ENCODE results near the gene ZBTB20.

ZBTB20 gene

GRCh38 chr3:114904633-114905032 is 242.5 kb downstream of the ZBTB20 start:
- H3K4me3 ChIP-seq (ENCODE audit: insufficient read depth, low read length, poor library complexity, severe bottlenecking), result no peak overlapping the region
- H3K4me2 ChIP-seq (ENCODE audit: low read depth, low read length, poor library complexity, severe bottlenecking), result no peak overlapping the region
- H3K27ac ChIP-seq (ENCODE audit: low read depth, low read length), result no peak overlapping the region
- no peaks in the 10 kb centered on the region for H4K20me1 ChIP-seq (ENCODE audit: low read depth, low read length)
- H3K9me2 ChIP-seq (replicated peaks; ENCODE audit: insufficient read depth, low read length), result no peaks in the 10 kb centered on the region
- no peaks in the 10 kb centered on the region for H3K27me3 ChIP-seq (ENCODE audit: low read length)
- no peaks in the 10 kb centered on the region for H3K36me3 ChIP-seq (ENCODE audit: low read length)
- no peak overlapping the region for H3K9ac ChIP-seq (ENCODE audit: low read length)
- no peaks in the 10 kb centered on the region for H3F3A ChIP-seq (ENCODE audit: insufficient read depth)
- no peak for TF ChIP-seq EZH2phosphoT487 (conservative IDR thresholded peaks at IDR 0.05; ENCODE audit: low read length)
- no peak for TF ChIP-seq CTCF (IDR thresholded peaks at IDR 0.05; ENCODE audit: insufficient read depth, low read length, poor library complexity, severe bottlenecking)
- no peak overlapping the region for H2AFZ ChIP-seq (ENCODE audit: low read depth, low read length, severe bottlenecking)
- no peaks in the 10 kb centered on the region for H3K9me3 ChIP-seq (ENCODE audit: insufficient read depth, low read length)
- no peaks in the 10 kb centered on the region for H3K79me2 ChIP-seq (ENCODE audit: insufficient read depth, low read length)

- H3K27ac ChIP-seq (ENCODE audit: low read depth, low read length), result no peak overlapping the region
These were observed 243.9 kb downstream of the ZBTB20 start for GRCh38 chr3:114903213-114903612.

GRCh38 chr3:114902691-114903101 is 244.4 kb downstream of the ZBTB20 start:
- Histone ChIP-seq H3K4me3 (ENCODE audit: insufficient read depth, low read length, poor library complexity, severe bottlenecking) (no peak overlapping the region), H3K9me2 (replicated peaks; ENCODE audit: insufficient read depth, low read length) (no peaks in the 10 kb centered on the region), H3K27me3 (ENCODE audit: low read length) (no peaks in the 10 kb centered on the region), H3K9ac (ENCODE audit: low read length) (no peak overlapping the region), H3K9me3 (ENCODE audit: insufficient read depth, low read length) (no peaks in the 10 kb centered on the region), H3K27ac (ENCODE audit: low read depth, low read length) (no peak overlapping the region), H3K79me2 (ENCODE audit: insufficient read depth, low read length) (no peaks in the 10 kb centered on the region), H4K20me1 (ENCODE audit: low read depth, low read length) (no peaks in the 10 kb centered on the region), H3K36me3 (ENCODE audit: low read length) (no peaks in the 10 kb centered on the region), H3F3A (ENCODE audit: insufficient read depth) (no peaks in the 10 kb centered on the region), H2AFZ (ENCODE audit: low read depth, low read length, severe bottlenecking) (no peak overlapping the region), H3K4me2 (ENCODE audit: low read depth, low read length, poor library complexity, severe bottlenecking) (no peak overlapping the region)
- TF ChIP-seq EZH2phosphoT487 (conservative IDR thresholded peaks at IDR 0.05; ENCODE audit: low read length) (no peak), CTCF (IDR thresholded peaks at IDR 0.05; ENCODE audit: insufficient read depth, low read length, poor library complexity, severe bottlenecking) (no peak)

More at GRCh38 chr3:114903213-114903612, 243.9 kb downstream of the ZBTB20 start:
- H3K79me2 ChIP-seq (ENCODE audit: insufficient read depth, low read length), result no peaks in the 10 kb centered on the region
- H3K9me3 ChIP-seq (ENCODE audit: insufficient read depth, low read length), result no peaks in the 10 kb centered on the region
- TF ChIP-seq EZH2phosphoT487 (conservative IDR thresholded peaks at IDR 0.05; ENCODE audit: low read length) (no peak), CTCF (IDR thresholded peaks at IDR 0.05; ENCODE audit: insufficient read depth, low read length, poor library complexity, severe bottlenecking) (no peak)
- no peak overlapping the region for H2AFZ ChIP-seq (ENCODE audit: low read depth, low read length, severe bottlenecking)
- H3K9me2 ChIP-seq (replicated peaks; ENCODE audit: insufficient read depth, low read length), result no peaks in the 10 kb centered on the region
- H3K4me3 ChIP-seq (ENCODE audit: insufficient read depth, low read length, poor library complexity, severe bottlenecking), result no peak overlapping the region
- no peak overlapping the region for H3K9ac ChIP-seq (ENCODE audit: low read length)
- H3K27me3 ChIP-seq (ENCODE audit: low read length), result no peaks in the 10 kb centered on the region
- H4K20me1 ChIP-seq (ENCODE audit: low read depth, low read length), result no peaks in the 10 kb centered on the region
- H3K4me2 ChIP-seq (ENCODE audit: low read depth, low read length, poor library complexity, severe bottlenecking), result no peak overlapping the region
- no peaks in the 10 kb centered on the region for H3F3A ChIP-seq (ENCODE audit: insufficient read depth)
- H3K36me3 ChIP-seq (ENCODE audit: low read length), result no peaks in the 10 kb centered on the region

Measured in SU-DHL-6 (cell line).